SU-DHL-6 (cell line): ENCODE results near the gene TRIP6.

ENCODE experiments used
- H2AFZ ChIP-seq: fragments of 200-600 bp; sonication (generic); 2 replicates; pipeline ENCODE4 v1.6.1; 2014; ENCODE audit warnings: low read depth, mild to moderate bottlenecking, moderate library complexity, mixed read lengths, antibody characterized with exemption, low read length; ENCODE audit not compliant: severe bottlenecking
- H3F3A ChIP-seq: fragments of 200-600 bp; shearing (Covaris generic); 2 replicates; pipeline ENCODE4 v1.6.0; 2016; ENCODE audit warnings: antibody characterized with exemption, mild to moderate bottlenecking; ENCODE audit not compliant: insufficient read depth
- H3K27ac ChIP-seq: fragments of 200-600 bp; sonication (generic); 2 replicates; pipeline ENCODE4 v1.5.1; 2016; ENCODE audit warnings: low read depth, mild to moderate bottlenecking, low read length, moderate library complexity, mixed read lengths
- H3K27me3 ChIP-seq: fragments of 200-600 bp; sonication (generic), shearing (Covaris generic); 2 replicates; pipeline ENCODE4 v1.6.0; 2014; ENCODE audit warnings: mild to moderate bottlenecking, low read length
- H3K36me3 ChIP-seq: fragments of 200-600 bp; sonication (generic); 2 replicates; pipeline ENCODE4 v1.6.1; 2014; ENCODE audit warnings: mild to moderate bottlenecking, low read length, mixed read lengths
- H3K4me2 ChIP-seq: fragments of 300-600, 200-600 bp; shearing (Covaris generic), sonication (generic); 2 replicates; pipeline ENCODE4 v1.6.0; 2014; ENCODE audit warnings: low read length, low read depth, mild to moderate bottlenecking; ENCODE audit not compliant: poor library complexity, severe bottlenecking
- H3K4me3 ChIP-seq: fragments of 200-600 bp; sonication (generic); 2 replicates; pipeline ENCODE4 v1.5.1; 2014; ENCODE audit warnings: antibody characterized with exemption, low read length, mild to moderate bottlenecking, mixed read lengths; ENCODE audit not compliant: insufficient read depth, poor library complexity, severe bottlenecking
- H3K79me2 ChIP-seq: fragments of 200-600 bp; sonication (generic); 2 replicates; pipeline ENCODE4 v1.6.1; 2014; ENCODE audit warnings: mild to moderate bottlenecking, low read length, moderate library complexity; ENCODE audit not compliant: insufficient read depth
- H3K9ac ChIP-seq: fragments of 200-600 bp; sonication (generic); 2 replicates; pipeline ENCODE4 v1.7.0; 2014; ENCODE audit warnings: mild to moderate bottlenecking, low read length
- H3K9me2 ChIP-seq: fragments of 200-600 bp; sonication (generic); replicated peaks from 2 replicates; pipeline ENCODE4 v1.6.1; 2014; ENCODE audit warnings: low read length; ENCODE audit not compliant: insufficient read depth
- H3K9me3 ChIP-seq: fragments of 200-600 bp; sonication (generic); 2 replicates; pipeline ENCODE4 v1.6.1; 2014; ENCODE audit warnings: low read length, mixed read lengths; ENCODE audit not compliant: insufficient read depth
- H4K20me1 ChIP-seq: fragments of 200-600 bp; sonication (generic); 2 replicates; pipeline ENCODE4 v1.6.1; 2014; ENCODE audit warnings: low read depth, mild to moderate bottlenecking, antibody characterized with exemption, low read length, moderate library complexity, mixed read lengths
- CTCF ChIP-seq: fragments of 200-600 bp; sonication (generic); IDR thresholded peaks from one replicate; pipeline ENCODE4 v1.5.1; 2017; ENCODE audit warnings: antibody characterized with exemption, mild to moderate bottlenecking, low read length, moderate library complexity; ENCODE audit not compliant: insufficient read depth, poor library complexity, severe bottlenecking
- EZH2phosphoT487 ChIP-seq: fragments of 200-600 bp; sonication (generic), shearing (Covaris generic); conservative IDR thresholded peaks from 2 replicates; pipeline ENCODE4 v1.6.1; 2018; ENCODE audit warnings: mild to moderate bottlenecking, antibody characterized with exemption, low read length, moderate library complexity, mixed read lengths

Gene TRIP6

GRCh38 chr7:100839361-100839760, 27.8 kb upstream of the TRIP6 start:
- H3K27me3 ChIP-seq = no peaks in the 10 kb centered on the region
- no peak overlapping the region for H3K4me2 ChIP-seq
- no peak overlapping the region for H2AFZ ChIP-seq
- H3K9me2 ChIP-seq = no peaks in the 10 kb centered on the region
- no peaks in the 10 kb centered on the region for H3K9me3 ChIP-seq
- H3K4me3 ChIP-seq = no peak overlapping the region
- H3F3A ChIP-seq = no peaks in the 10 kb centered on the region
- no peak for TF ChIP-seq EZH2phosphoT487
- TF ChIP-seq CTCF = no peak
- no peak overlapping the region for H3K9ac ChIP-seq
- no peak overlapping the region for H3K27ac ChIP-seq
- no peaks in the 10 kb centered on the region for H3K79me2 ChIP-seq
- H4K20me1 ChIP-seq = no peaks in the 10 kb centered on the region
- no peaks in the 10 kb centered on the region for H3K36me3 ChIP-seq

DNA sequence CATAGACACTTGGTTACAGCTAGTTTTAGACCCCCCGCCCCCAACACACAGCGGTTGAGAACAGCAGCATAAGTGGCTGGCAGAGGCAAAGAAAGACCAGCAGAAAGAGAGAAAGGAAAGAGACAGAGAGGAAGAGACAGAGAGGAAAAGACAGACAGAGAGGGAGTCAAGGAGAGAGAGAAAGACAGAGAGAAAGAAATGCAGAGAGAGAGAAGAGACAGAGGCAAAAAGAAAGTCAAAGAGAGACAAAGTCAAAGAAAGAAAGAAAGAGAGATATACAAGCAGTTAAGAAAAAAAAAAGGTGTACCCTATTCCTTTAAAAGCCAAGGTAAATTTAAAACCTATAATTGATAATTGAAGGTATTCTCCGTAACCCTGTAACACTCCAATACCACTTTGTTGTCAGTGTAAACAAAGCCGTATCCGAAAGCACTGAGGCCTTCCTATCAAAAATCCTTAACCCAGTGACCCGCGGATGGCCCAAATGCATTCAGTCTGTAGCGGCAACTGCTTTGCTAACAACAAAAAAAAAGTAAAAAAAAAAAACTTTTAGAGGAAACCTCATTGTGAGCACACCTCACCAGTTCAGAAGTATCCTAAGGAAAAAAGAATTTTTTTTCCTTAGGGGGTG, 26.6 kb upstream of the TRIP6 start:
- H3K9me3 ChIP-seq = no peaks in the 10 kb centered on the region
- no peaks in the 10 kb centered on the region for H3K36me3 ChIP-seq
- no peaks in the 10 kb centered on the region for H3F3A ChIP-seq
- no peak overlapping the region for H3K9ac ChIP-seq
- no peak overlapping the region for H3K27ac ChIP-seq
- H3K79me2 ChIP-seq = no peaks in the 10 kb centered on the region
- no peaks in the 10 kb centered on the region for H3K9me2 ChIP-seq
- H2AFZ ChIP-seq = no peak overlapping the region
- H3K4me3 ChIP-seq = no peak overlapping the region
- H3K4me2 ChIP-seq = no peak overlapping the region
- no peaks in the 10 kb centered on the region for H4K20me1 ChIP-seq
- H3K27me3 ChIP-seq = no peaks in the 10 kb centered on the region
- TF ChIP-seq CTCF (no peak), EZH2phosphoT487 (no peak)

GRCh38 chr7:100847360-100847759, 19.8 kb upstream of the TRIP6 start:
- TF ChIP-seq EZH2phosphoT487 (no peak), CTCF (no peak)
- peaks cover 9% of the 10 kb centered on the region for H3F3A ChIP-seq
- H3K36me3 ChIP-seq = no peaks in the 10 kb centered on the region
- no peak overlapping the region for H3K4me2 ChIP-seq
- no peak overlapping the region for H2AFZ ChIP-seq
- H3K9me3 ChIP-seq = no peaks in the 10 kb centered on the region
- H3K27me3 ChIP-seq = no peaks in the 10 kb centered on the region
- no peaks in the 10 kb centered on the region for H4K20me1 ChIP-seq
- no peaks in the 10 kb centered on the region for H3K79me2 ChIP-seq
- H3K9me2 ChIP-seq = no peaks in the 10 kb centered on the region
- H3K4me3 ChIP-seq = no peak overlapping the region
- H3K9ac ChIP-seq = no peak overlapping the region
- H3K27ac ChIP-seq = no peak overlapping the region
